Measurements from ENCODE around the gene ETS1. TPM values are rescaled to one million over a fixed set of nuclear protein-coding genes. Genes with fewer than 3 reads are reported as not detected.

The ETS1 gene
- total and polyA plus RNA-seq, 11 donors = 18.4 to 101 (median 45.3) TPM

DNA sequence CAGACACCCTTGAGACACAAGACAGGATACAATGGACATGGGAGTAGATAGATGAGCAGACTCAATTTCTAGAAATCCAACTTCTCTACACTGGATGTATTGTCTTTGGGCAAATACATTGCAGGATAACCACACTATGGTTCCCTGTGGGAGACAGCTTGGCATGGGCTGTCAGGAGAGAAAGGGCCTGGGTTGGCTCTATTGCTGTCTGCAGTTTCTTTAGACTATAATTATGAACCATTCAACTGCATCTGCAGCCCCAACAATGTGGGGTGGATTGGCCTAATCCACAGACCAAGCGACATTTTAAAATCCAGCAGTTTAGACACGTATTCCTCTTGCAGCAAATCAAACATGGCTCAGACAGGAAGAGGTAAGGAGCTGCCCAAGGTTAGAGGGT, 60.3 kb downstream of the ETS1 start:
- 95 to 100% (median 96%) methylated on average over 2 of the region's 2 CpGs for WGBS, 4 donors
- Histone ChIP-seq H3K9me3 (no peaks in the 10 kb centered on the region), H3K36me3 (no peaks in the 10 kb centered on the region), H3K27me3 (no peaks in the 10 kb centered on the region), H3K4me3 (no peak overlapping the region), H3K4me1 (peaks cover 4 to 65% (median 36%) of the 10 kb centered on the region in 12 donors), H3K27ac (peak overlapping the region in 1 of 12 donors; percentile 96)
- intact Hi-C loops (cut with DNase I) = loop anchor here in 2 of 10 donors (10.0 kb wide), 1 partner anchor 232 kb away; no protein-coding TSS in a partner anchor
- ATAC-seq (no peak), DNase-seq (no peak)
- TF ChIP-seq, protein P1, sequence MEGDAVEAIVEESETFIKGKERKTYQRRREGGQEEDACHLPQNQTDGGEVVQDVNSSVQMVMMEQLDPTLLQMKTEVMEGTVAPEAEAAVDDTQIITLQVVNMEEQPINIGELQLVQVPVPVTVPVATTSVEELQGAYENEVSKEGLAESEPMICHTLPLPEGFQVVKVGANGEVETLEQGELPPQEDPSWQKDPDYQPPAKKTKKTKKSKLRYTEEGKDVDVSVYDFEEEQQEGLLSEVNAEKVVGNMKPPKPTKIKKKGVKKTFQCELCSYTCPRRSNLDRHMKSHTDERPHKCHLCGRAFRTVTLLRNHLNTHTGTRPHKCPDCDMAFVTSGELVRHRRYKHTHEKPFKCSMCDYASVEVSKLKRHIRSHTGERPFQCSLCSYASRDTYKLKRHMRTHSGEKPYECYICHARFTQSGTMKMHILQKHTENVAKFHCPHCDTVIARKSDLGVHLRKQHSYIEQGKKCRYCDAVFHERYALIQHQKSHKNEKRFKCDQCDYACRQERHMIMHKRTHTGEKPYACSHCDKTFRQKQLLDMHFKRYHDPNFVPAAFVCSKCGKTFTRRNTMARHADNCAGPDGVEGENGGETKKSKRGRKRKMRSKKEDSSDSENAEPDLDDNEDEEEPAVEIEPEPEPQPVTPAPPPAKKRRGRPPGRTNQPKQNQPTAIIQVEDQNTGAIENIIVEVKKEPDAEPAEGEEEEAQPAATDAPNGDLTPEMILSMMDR (IDR thresholded peaks at IDR 0.05) = no peak
- no peak for TF ChIP-seq POLR2A (IDR thresholded peaks at IDR 0.05)

DNA sequence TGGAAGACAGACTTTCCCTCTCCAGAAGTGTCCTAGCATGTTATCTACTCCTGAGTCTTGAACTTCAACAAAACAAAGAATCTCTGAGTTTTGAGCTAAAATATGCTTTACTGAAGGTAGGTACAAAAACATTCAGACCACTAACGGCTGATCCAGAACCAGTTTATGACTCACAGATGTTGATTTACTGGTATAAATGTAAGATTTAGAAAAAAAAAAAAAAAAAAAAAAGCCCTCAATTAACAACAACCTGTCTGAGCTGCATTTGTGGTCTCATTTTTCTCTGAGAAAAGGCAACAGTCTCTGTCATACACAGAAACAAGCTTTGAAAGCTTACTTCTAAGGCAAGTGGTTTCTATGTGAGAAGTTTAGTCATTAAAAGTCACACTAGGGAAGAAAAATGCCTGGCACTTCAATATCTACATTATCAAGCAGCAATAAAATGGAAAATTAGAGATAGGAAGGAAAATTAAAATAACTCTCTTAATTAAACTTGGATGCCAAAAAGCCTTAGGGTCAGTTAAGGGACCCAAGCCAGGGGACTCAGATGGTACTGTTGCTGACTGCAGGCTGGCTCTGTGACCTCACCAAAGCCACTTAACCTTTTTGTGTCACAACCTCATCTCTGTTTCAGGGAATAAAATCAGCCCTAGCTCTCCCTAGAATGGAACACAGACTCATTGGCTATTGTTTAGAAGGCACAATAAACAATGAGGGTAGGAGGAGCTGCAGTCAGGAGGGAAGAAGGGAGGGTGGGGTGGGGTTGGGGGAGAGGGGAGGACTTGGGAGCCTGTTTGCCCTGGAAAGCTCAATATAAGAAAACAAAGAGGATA, 61.7 kb downstream of the ETS1 start:
- TF ChIP-seq POLR2A (IDR thresholded peaks at IDR 0.05) = no peak
- TF ChIP-seq, protein P1 (IDR thresholded peaks at IDR 0.05) = no peak
- ATAC-seq (no peak), DNase-seq (no peak)
- no peaks in the 10 kb centered on the region for H3K9me3 ChIP-seq
- WGBS, 4 donors = 49 to 79% (median 70%) methylated on average over 1 of the region's 1 CpG
- no peak overlapping the region for H3K4me3 ChIP-seq
- no peaks in the 10 kb centered on the region for H3K36me3 ChIP-seq
- no peaks in the 10 kb centered on the region for H3K27me3 ChIP-seq
- H3K27ac ChIP-seq = peak overlapping the region in 11 of 12 donors; percentile 13 to 98 (median 66)
- intact Hi-C loops (cut with DNase I) = loop anchor here in 2 of 10 donors (10.0 kb wide), 1 partner anchor 231 kb away; no protein-coding TSS in a partner anchor
- H3K4me1 ChIP-seq = peaks cover 4 to 57% (median 34%) of the 10 kb centered on the region in 12 donors

DNA sequence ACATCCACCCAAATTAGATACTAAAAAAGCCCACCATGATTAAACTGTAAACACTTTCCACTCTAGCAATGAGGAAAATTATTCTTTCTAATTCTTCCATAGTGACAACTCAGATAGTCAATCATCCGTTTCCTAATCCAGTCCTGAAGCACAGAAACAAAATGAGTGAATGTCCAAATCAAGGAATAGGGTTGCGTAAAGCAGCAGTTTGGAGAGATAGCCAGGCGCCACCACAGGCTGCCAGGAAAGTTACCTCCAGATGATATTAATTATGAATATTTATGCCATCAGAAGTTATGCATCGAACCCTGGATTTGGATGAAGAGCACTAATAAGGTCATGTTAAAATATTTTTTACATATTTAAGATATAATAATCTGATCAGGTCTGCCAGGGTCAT, 63.2 kb downstream of the ETS1 start:
- intact Hi-C loops (cut with DNase I) = loop anchor here in 5 of 10 donors (5.0 to 10.0 kb wide), 4 partner anchors 42 to 229 kb away; no protein-coding TSS in a partner anchor
- TF ChIP-seq, protein P1 (IDR thresholded peaks at IDR 0.05) = no peak
- no peak for TF ChIP-seq POLR2A (IDR thresholded peaks at IDR 0.05)
- WGBS, 4 donors = 85 to 93% (median 90%) methylated on average over 4 of the region's 4 CpGs

DNA sequence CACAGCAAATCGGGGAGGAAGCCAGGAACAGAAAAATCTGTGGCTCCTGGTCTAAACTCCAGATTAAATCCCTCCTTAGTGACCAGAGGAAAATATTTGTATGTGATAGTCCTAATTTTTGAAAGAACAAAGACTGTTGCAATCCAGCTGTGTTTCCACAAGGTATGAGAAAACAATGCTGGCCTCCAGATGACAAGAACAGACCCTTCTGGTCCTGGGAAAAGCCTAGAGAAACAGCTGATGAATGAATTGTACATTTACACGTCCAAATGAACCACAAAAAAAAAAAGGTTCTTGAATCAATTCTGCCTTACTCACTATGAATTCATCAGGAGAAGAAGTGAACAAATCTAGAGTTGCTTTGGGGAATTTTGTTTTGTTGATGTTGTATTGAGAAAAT, 63.7 kb downstream of the ETS1 start:
- Histone ChIP-seq H3K27me3 (no peaks in the 10 kb centered on the region), H3K4me3 (peak overlapping the region in 8 of 12 donors; percentile 79 to 93 (median 83)), H3K4me1 (peaks cover 4 to 69% (median 29%) of the 10 kb centered on the region in 12 donors), H3K36me3 (no peaks in the 10 kb centered on the region), H3K9me3 (no peaks in the 10 kb centered on the region), H3K27ac (peak overlapping the region; percentile 94 to 98 (median 96))
- TF ChIP-seq, protein P1 (IDR thresholded peaks at IDR 0.05) = no peak
- no peak for TF ChIP-seq POLR2A (IDR thresholded peaks at IDR 0.05)
- DNase-seq (no peak), ATAC-seq (no peak)
- 36 to 49% (median 37%) methylated on average over 2 of the region's 2 CpGs for WGBS, 4 donors
- intact Hi-C loops (cut with DNase I) = loop anchor here in 5 of 10 donors (2.0 to 10.0 kb wide), 6 partner anchors 21 to 229 kb away; no protein-coding TSS in a partner anchor

More for the DNA sequence above, 63.2 kb downstream of the ETS1 start:
- Histone ChIP-seq H3K4me3 (no peak overlapping the region), H3K27ac (peak overlapping the region in 11 of 12 donors; percentile 30 to 98 (median 96)), H3K27me3 (no peaks in the 10 kb centered on the region), H3K4me1 (peaks cover 4 to 66% (median 28%) of the 10 kb centered on the region in 12 donors), H3K36me3 (no peaks in the 10 kb centered on the region), H3K9me3 (no peaks in the 10 kb centered on the region)
- ATAC-seq (no peak), DNase-seq (no peak)

Measured in heart left ventricle (tissue), 16 donors.